Left colon (tissue), 2 donors: ENCODE data around the gene TMEM131L. TPM values are rescaled to one million over a fixed set of nuclear protein-coding genes. Genes with fewer than 3 reads are reported as not detected.
"Not testable (repeated sequence)": the region's sequence is repeated elsewhere in the genome, so short reads cannot be mapped to it uniquely, and the experiment has no call there.

Experiments
- ATAC-seq: fragments of 200-7000 bp; cut with Tn5 transposase; one replicate; pipeline ENCODE4 v1.9.1; 2020; ENCODE audit warnings: mild to moderate bottlenecking, moderate library complexity
- DNase-seq, 2 donors: peaks; one replicate each; pipeline ENCODE4 v3.0.0-alpha.2; 2020
- intact Hi-C, 2 donors: fragments of 100-400 bp; cut with DNase I in 1 of 2; cut with micrococcal nuclease in 1 of 2; formaldehyde crosslinking; loops; one replicate each; pipeline versions ENCODE4 v1.11.2 to v1.14.0; 2022; cut with DNase I, micrococcal nuclease
- total RNA-seq, 2 donors: library from RNA; stranded (reverse); fragmentation: NEBNext Ultra II Directional; extraction: Animal tissue kit (Norgen Biotek cat#: 25700); gene quantifications; one replicate each; pipeline ENCODE4 v1.2.1, GENCODE V29; 2021
- donor health status: DM: no; HTN: no; CAD: no.
- donor health status: DM: yes; HTN: yes; CAD: no.

TMEM131L gene
- total RNA-seq, 2 donors from 2014 or later = 3.6 to 8.0 TPM

DNA sequence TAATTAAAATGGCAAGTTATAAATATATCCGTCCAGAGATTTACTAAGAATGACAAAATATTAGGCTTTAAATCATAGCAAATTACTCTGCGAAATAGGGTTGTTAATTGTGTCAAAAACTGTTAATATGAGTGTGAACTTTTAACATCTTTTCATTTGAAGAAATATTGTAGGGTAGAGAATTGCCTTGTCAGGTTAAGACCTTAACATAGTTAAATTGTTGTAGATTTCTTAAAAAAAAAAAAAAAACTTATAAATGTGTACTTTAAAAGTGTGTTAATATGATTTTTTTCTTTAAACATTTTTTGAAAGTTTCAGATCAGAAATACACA is 110.2 kb downstream of the TMEM131L start:
- intact Hi-C loops = loop anchor here (10.0 kb wide), 2 partner anchors 142 to 232 kb away; partner anchors contain the start of gene MND1 (in 1 of the 2)
- no peak for ATAC-seq
- no peak for DNase-seq

DNA sequence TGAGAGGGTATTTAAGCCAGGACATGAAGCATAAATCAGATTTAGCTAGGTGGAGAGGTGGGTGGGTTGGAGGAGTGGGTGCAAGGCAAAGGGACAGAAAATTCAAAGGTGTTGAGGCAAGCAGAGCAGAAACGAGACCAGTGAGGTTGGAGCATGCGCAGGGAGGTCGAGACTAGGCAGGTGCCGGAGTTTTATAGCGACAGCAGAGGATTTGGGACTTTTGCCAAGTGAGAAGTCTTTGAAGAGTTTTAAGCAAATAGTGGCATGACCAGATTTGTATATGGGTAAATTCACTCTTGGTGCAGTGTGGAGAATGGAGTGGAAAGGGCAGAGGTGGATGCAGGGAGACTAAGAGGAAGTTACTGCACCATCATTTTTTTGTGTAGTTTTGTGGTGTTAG is 110.9 kb downstream of the TMEM131L start:
- intact Hi-C loops = loop anchor here (10.0 kb wide), 2 partner anchors 142 to 232 kb away; partner anchors contain the start of gene MND1 (in 1 of the 2)
- peak; percentile 62 for ATAC-seq
- peak; percentile 44 to 50 for DNase-seq

DNA sequence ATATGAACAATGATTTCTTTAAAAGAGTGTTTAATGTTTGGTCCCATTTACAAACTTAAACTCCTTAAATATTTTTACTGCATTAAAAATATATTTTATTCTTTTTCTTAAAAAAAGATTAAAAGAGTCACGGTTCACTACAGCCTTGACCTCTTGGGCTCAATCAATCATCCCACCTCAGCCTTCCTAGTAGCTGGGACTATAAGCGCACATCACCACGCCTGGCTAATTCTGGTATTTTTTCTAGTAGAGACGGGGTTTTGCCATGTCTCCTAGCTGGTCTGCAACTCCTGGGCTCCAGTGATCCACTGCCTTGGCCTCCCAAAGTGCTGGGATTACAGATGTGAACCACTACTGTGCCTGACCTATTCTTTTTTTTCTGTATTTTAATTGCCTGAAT is 113.2 kb downstream of the TMEM131L start:
- ATAC-seq = no peak
- DNase-seq = no peak
- intact Hi-C loops = loop anchor here (10.0 kb wide), 2 partner anchors 145 to 235 kb away; partner anchors contain the start of gene MND1 (in 1 of the 2)

DNA sequence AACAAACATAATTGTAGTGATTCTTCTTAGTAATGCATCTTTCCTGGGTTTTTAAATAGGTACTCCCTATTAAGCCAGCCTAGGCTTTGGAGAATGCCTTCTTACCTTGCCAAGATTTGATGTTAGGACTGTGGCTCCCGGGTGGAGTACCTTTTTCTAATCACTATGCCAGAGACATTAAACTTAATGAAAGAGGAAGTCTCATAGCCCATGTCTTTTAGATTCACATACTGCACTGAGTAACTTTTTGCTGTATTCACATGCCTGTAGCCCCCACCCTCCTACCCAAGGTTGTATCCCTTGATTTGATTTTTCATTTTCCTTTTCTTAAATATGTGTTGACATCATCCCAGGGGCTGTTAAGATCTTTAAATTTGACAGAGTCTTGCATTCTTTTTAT is 113.7 kb downstream of the TMEM131L start:
- DNase-seq (no peak), ATAC-seq (no peak)
- intact Hi-C loops = loop anchor here (10.0 kb wide), 2 partner anchors 145 to 235 kb away; partner anchors contain the start of gene MND1 (in 1 of the 2)

DNA sequence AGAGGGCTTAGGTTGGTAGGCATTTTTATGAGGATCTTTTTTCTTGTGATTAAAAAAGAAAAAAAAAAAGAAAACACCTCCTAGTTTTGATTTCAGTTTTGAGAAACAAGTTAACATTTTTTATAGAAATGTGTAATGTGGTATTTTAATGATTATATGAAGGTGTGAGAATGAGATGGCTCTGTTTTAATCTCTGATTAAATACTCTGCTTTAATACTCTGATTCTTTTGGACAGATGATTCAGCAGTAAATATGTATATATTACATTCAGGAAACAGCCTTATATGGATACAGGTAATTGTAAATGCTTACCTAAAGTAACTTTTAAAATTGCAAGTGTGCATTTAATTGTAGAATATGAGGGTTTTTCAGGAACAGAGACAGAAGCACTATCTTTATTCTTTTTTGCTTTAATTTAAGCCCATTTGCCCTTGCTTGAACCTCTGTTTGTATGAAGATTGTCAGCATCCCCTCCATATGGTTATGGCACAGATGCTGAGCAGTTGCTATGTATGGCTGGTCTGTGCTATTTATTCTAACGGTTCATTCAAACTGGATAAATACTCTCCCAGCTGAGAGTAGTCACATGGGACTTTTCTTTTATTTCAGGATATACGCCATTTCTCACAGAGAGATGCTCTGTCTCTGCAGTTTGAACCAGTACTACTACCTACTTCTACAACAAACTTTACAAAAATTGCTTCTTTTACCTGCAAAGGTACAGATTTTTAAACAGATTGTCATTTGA is 117.0 kb downstream of the TMEM131L start:
- ATAC-seq (no peak), DNase-seq (no peak)
- intact Hi-C loops = no loop called here

DNA sequence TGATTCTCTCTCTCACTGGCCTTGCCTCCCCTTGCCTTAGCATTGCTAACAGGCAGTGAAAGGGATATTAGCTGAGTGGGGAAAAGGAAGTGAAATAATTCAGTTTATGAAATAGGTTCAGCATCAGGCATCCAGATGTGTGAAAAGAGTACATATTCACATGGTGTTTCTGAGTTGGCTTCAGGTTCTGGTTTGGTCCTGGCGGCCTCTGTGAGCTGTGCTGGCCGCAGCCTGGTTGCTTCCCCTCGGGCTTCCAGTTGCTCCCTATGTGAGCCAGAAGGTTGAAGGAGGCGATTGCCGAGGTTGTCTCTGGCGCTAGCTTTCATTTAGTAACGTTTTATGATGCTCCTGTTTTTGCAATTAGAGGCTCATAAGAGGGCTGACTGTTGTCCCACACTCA is 118.9 kb downstream of the TMEM131L start:
- ATAC-seq = no peak
- intact Hi-C loops = no loop called here

DNA sequence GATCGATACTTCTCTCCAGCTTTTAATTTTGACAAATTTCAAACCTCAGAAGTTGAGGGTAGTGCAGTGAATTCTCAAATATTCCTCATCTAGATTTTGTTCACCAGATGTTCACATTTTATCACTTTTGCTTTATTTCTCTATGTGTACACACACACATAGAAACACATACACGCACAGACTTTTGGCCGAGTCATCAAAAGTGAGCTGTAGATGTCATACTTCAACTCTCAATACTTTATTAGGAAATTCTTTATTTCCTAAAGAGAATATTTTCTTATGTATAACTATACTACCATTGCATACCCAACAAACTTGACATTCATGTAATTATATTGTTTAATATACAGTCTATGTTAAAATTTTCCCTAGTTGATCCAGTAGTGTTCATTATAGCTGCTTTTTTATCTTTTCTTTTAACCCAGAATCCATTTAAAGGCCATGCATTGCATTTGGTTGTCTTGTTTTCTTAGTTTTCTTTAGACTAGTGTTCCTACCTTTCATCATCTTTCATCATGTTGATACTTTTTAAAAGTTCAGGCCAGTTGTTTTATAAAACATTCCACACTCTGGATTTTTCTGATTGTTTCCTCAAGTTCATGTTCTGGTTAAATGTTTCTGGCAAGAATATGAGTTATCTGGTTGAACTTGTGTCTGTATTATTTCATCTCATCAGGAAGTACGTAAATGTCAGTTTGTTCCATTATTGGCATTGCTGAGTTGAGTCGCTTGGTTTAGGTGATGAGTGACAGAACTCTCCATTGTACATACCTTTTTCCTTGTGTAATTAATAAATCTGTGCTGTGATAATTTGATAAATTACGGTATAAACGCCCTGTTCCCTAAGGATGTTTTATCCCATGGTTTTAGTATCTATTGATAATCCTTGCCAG is 123.8 kb downstream of the TMEM131L start:
- intact Hi-C loops = no loop called here
- ATAC-seq = no peak
- no peak for DNase-seq

More for the DNA sequence above, 118.9 kb downstream of the TMEM131L start:
- no peak for DNase-seq

DNA sequence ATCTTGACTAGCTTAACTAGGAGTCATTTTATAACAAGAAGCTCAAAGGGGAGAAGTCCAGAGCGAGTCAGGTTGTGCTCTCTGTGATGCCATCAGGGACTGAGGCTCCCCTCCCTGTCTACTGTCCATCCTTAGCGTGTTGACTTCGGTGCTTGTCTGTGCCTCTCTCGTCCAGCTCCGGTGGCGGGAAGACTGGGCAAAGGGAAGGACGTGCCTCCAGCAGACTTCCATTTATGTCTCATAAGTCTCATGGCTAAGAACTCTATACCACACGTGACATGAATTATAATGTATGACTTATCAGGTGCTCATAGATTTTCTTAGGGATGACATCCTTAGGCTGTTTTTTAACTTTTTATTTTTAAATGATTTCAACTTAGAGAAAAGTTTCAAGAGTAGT is 125.3 kb downstream of the TMEM131L start:
- intact Hi-C loops = no loop called here
- ATAC-seq (no peak), DNase-seq (no peak)

DNA sequence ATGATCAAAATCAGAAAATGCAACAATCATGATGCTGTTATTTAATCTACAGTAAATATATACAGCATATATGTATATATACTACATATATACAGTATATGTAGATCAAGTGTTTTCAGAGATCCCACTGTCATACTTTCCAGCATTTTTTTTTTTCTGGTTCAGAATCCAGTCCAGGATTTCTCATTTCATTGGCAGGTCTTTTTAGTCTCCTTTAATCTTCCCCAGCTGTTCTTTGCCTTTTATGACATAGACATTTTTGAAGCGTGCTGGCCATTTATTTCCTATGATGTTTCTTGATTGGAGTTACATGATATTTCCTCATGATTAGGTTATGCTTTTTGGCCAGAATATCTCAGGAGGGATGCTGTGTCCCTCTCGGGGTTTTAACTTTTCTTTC is 125.9 kb downstream of the TMEM131L start:
- ATAC-seq = no peak

DNA sequence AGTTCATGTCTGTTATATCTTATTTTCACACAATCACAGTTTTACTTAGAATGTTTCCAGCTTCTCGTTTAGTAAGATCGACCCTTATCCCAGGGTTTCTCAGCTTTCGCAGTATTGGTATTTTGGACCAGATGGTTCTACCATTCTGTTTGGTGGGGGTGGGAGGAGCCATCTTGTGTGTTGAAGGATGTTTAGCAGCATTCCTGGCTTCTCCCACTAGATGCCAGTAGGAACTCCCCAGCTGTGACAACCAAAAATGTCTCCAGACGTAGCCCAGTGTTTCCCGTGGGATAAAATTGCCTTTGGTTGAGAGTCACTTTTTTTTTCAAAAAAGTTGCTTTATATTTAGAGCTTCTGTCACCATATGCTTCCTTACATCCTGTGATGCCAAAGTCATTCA is 127.0 kb downstream of the TMEM131L start:
- intact Hi-C loops = no loop called here
- DNase-seq (no peak), ATAC-seq (no peak)

More for the DNA sequence above, 125.9 kb downstream of the TMEM131L start:
- DNase-seq = no peak
- intact Hi-C loops = no loop called here

DNA sequence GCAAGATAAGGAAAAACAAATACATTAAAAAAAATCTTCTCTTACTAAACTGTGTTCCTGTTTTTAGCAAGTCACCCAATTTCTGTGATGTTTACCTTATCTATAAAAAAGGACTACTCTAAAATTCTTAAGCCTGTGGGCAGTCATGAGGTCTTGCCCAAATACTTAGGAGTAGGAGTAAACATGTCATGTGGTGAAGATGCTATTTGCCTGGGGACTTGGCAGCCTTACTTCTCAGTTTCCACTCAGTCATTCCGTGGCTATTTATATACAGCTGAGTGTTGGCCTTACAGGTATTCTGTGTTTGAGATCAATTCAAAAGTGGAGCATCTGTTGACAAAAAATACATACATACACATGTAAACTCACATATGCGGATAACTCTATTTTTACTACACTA is 128.1 kb downstream of the TMEM131L start:
- intact Hi-C loops = no loop called here
- no peak for ATAC-seq

DNA sequence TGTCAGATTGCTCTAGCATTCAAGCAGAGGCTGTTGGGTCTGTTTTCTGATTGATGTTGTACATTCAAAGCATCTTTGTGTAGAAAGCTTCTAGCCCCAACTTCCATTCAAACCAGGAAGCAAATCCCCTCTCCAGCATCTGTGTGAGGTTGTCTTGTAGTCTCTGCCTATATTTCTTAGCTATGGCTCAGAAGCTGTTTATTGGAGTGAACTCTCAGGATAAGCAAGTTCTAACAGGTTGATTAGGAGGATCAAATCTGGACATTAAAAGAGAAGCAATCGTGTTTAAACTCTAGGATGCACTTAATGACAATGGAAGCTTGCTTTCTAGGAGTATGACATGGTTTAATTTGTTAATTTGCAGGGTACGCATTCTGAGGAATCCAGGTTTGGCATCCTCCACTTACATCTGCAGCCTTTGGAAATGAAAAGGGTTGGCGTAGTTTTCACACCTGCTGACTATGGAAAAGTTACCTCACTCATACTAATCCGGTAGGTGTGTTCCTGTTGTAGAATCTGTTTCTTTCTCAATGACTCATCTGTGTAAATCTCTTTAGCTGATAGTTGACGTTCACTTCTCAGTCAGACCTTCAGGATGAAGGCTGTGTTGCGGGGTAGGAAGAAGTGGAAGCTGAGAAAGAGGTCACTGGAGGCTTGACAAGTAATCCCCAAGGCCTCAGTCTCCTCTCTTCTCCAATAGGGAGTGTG is 129.9 kb downstream of the TMEM131L start:
- intact Hi-C loops = no loop called here
- DNase-seq = no peak
- no peak for ATAC-seq

More for the DNA sequence above, 128.1 kb downstream of the TMEM131L start:
- DNase-seq = no peak

DNA sequence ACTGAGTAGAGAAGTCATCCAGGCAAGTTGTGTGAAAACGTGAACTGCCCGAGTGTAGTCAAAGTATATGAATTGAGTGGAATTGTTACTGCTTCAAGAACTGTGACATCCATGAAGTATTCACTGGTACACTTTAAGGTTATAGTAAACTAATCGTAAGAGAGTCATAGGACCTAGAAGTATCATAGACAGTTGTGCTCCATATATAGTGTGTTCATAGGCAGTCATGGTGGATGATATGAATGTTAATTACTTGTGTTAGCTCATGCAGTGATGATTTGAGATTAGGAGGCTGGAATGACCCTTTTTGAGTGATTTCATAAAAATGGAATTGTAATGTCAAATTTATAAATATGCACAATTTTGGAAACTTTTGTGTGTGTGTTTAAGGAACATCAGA is 136.6 kb downstream of the TMEM131L start:
- DNase-seq (no peak), ATAC-seq (no peak)
- intact Hi-C loops = no loop called here

DNA sequence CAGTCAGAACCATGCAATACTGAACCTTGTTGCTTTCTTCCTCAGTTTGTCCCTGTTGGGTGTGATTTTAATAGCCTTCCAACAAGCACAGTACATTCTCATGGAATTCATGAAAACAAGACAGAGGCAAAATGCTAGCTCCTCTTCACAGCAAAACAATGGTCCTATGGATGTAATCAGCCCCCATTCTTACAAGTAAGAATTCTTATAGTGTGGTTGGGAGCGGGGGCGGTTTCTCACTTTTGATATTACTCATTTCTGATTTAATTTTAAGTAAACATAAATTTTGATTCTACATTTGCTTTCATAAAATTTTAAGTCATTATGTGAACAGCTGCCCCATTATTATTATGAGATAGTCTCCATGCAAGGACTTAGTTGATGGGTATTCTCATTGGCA is 137.1 kb downstream of the TMEM131L start:
- DNase-seq (no peak), ATAC-seq (no peak)
- intact Hi-C loops = no loop called here

DNA sequence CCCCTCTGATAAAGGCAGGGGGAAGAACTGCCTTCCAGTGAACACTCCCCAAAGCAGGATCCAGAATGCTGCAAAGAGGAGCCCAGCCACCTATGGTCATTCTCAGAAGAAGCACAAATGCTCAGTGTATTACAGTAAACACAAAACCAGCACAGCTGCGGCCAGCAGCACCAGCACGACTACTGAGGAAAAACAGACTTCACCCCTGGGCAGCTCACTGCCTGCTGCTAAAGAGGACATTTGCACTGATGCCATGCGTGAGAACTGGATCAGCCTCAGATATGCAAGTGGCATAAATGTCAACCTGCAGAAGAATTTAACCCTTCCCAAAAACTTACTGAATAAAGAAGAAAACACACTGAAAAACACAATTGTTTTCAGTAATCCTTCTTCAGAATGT is 137.7 kb downstream of the TMEM131L start:
- DNase-seq = no peak
- intact Hi-C loops = no loop called here
- ATAC-seq = no peak

DNA sequence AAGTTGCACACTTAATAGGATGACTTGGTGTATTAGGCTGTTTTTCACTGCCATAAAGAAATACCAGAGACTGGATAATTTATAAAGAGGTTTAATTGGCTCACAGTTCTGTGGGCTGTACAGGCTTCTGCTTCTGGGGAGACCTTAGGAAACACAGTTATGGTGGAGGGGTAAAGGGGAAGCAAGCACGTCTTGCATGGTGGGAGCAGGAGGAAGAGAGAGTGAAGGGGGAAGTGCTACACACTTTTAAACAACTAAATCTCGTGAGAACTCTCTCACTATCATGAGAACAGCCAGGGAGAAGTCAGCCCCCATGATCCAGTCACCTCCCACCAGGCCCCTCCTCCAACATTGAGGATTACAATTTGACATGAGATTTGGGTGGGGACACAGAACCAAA is 142.9 kb downstream of the TMEM131L start:
- DNase-seq, ATAC-seq, intact Hi-C loops: not testable (repeated sequence)

DNA sequence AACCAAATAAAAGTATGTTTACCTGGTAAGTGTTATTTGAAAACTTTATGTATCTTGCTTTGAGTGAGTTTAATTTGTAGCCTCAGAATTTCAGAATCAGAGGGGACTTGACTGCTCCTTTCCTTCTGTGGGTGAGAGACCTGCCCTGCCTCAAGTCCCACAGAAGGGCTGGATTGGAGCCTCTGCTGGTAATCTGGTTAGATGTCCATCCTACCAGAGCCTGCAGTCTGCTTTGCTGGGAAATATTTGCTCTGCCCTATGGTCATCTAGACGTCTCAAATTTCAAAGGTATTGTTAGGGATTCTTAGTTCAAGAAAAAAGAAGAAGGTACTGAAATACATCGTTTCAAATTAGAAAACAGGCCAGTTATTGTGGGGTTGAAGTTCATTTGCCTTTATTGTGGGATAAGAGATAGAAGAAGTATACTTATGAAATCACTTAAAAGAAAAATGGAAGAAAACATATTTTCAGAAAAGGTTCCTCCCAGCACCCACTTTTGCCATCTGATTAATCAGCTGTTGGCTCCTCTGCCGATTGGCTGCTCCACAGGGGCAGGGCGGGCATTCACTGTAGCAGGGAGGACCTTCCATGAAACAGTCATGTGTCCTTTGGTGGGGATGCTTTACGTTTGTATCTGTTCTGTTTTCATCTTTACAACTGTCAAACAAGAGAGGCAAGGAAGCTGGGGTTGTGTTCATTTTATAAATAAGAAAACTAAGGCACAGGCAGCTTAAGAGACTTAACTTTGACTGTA is 144.6 kb downstream of the TMEM131L start:
- ATAC-seq (no peak), DNase-seq (no peak)
- intact Hi-C loops = no loop called here

DNA sequence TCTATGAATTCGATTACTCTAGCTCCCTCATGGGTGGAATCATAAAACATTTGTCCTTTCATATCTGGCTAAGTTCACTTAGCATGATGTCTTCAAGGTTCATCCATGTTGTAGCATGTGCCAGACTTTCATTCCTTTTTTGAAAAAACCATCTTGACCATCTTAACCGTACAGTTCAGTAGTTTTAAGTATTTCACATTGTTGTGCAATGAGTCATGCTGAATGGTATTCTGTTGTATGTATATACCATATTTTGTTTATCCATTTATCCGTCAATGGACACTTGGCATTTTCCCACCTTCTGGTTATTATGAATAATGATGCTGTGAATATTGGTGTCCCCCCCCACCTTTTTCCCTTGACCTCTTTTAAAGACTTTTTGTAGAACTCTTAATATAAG is 145.5 kb downstream of the TMEM131L start:
- DNase-seq (no peak), ATAC-seq (no peak)
- intact Hi-C loops = no loop called here

DNA sequence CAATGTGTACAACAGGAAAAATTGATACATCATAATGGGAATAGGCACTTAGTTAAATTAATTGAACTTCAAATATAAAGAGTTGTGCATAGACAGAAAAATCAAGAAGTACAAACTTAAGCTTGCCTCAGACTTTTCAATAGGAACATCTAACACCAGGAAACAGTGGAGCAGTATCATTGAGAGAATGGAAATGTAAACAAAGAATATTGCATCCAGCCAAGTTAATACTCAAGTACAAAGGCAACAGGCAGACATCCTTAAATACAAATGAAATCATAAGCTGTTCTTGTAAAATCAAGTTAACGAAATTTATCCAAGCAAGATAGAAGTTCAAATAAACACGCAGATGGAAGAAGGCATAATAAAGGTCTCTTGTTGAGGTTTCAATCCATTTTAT is 146.7 kb downstream of the TMEM131L start:
- intact Hi-C loops = no loop called here
- DNase-seq = no peak
- no peak for ATAC-seq
